PC-3 (cell line): ENCODE measurements around the gene KLHDC3. TPM values are rescaled to one million over a fixed set of nuclear protein-coding genes. Genes with fewer than 3 reads are reported as not detected.

Source experiments
- ATAC-seq: fragments of 200-7000 bp; cut with Tn5 transposase; 2 replicates; pipeline ENCODE4 v1.9.1; 2020; ENCODE audit warnings: mild to moderate bottlenecking, moderate library complexity
- BruUV-seq: library from RNA; stranded (reverse); fragments of 400-500 nt; replicated peaks from 2 replicates; lab custom pipeline; 2021; lab: Mats Ljungman, UMichigan
- CTCF ChIA-PET: fragments of 300-600 bp; sonication (Branson Sonifier 250); formaldehyde crosslinking; loops from one replicate; lab custom pipeline; 2022; ENCODE audit warnings: antibody characterized with exemption; lab: Charles Lee
- POLR2A ChIA-PET: fragments of 300-600 bp; sonication (Branson Sonifier 250); formaldehyde crosslinking; loops from one replicate; lab custom pipeline; 2022; ENCODE audit warnings: antibody characterized with exemption; ENCODE audit not compliant: unreplicated experiment; lab: Charles Lee
- DNase-seq: peaks from one replicate; pipeline ENCODE4 v3.0.0-alpha.2; 2015
- H2AFZ ChIP-seq: fragments of 300-600 bp; sonication (generic); 2 replicates; pipeline ENCODE4 v1.6.0; 2016; ENCODE audit warnings: antibody characterized with exemption, low read length
- H3F3A ChIP-seq: fragments of 300-600 bp; sonication (generic); one replicate; pipeline ENCODE4 v1.6.0; 2017; ENCODE audit warnings: antibody characterized with exemption, low read length, control low read depth, mild to moderate bottlenecking; ENCODE audit not compliant: unreplicated experiment
- H3K27ac ChIP-seq: fragments of 300-600 bp; sonication (generic); 2 replicates; pipeline ENCODE4 v1.5.1; 2016; ENCODE audit warnings: mild to moderate bottlenecking, low read length
- H3K27me3 ChIP-seq: fragments of 300-600 bp; sonication (generic); 2 replicates; pipeline ENCODE4 v1.6.1; 2016; ENCODE audit warnings: low read length, mixed read lengths
- H3K36me3 ChIP-seq: fragments of 300-600 bp; sonication (generic); 2 replicates; pipeline ENCODE4 v1.6.1; 2016; ENCODE audit warnings: low read depth, mixed run types, low read length, mixed read lengths
- H3K4me1 ChIP-seq: fragments of 300-600 bp; sonication (generic); 2 replicates; pipeline ENCODE4 v1.5.1; 2016; ENCODE audit warnings: low read length; ENCODE audit not compliant: insufficient read depth
- H3K4me2 ChIP-seq: fragments of 300-600 bp; sonication (generic); 2 replicates; pipeline ENCODE4 v1.6.0; 2016; ENCODE audit warnings: low read length
- H3K4me3 ChIP-seq: fragments of 300-600 bp; sonication (generic); 2 replicates; pipeline ENCODE4 v1.5.1; 2016; ENCODE audit warnings: mild to moderate bottlenecking, low read length, mixed read lengths
- H3K79me2 ChIP-seq: fragments of 300-600 bp; sonication (generic); 2 replicates; pipeline ENCODE4 v1.6.1; 2017; ENCODE audit warnings: low read length, mixed read lengths
- H3K9ac ChIP-seq: fragments of 300-600 bp; sonication (generic); 2 replicates; pipeline ENCODE4 v1.6.0; 2016; ENCODE audit warnings: mild to moderate bottlenecking, low read length
- H3K9me2 ChIP-seq: fragments of 300-600 bp; sonication (generic); replicated peaks from 2 replicates; pipeline ENCODE4 v1.6.1; 2016; ENCODE audit warnings: mixed run types, low read length, mixed read lengths
- H3K9me3 ChIP-seq: fragments of 300-600 bp; sonication (generic); 2 replicates; pipeline ENCODE4 v1.6.1; 2016; ENCODE audit warnings: low read length, mixed read lengths
- H4K20me1 ChIP-seq: fragments of 300-600 bp; sonication (generic); 2 replicates; pipeline ENCODE4 v1.6.1; 2016; ENCODE audit warnings: low read length, mixed read lengths
- CTCF ChIP-seq: fragments of 300-600 bp; sonication (generic); conservative IDR thresholded peaks from 2 replicates; pipeline ENCODE4 v1.5.1; 2017; ENCODE audit warnings: antibody characterized with exemption, low read depth, mild to moderate bottlenecking, low read length
- EZH2 ChIP-seq: fragments of 300-600 bp; sonication (generic); IDR thresholded peaks from one replicate; pipeline ENCODE4 v1.6.1; 2017; ENCODE audit warnings: antibody characterized with exemption, mild to moderate bottlenecking, low read length; ENCODE audit not compliant: unreplicated experiment
- EZH2phosphoT487 ChIP-seq: fragments of 300-600 bp; sonication (generic); IDR thresholded peaks from 2 replicates; pipeline ENCODE4 v1.6.1; 2018; ENCODE audit warnings: mild to moderate bottlenecking, antibody characterized with exemption, low read length, borderline replicate concordance
- intact Hi-C: fragments of 100-400 bp; cut with micrococcal nuclease; formaldehyde crosslinking; loops from 2 replicates; pipeline ENCODE4 v1.9.0; 2023
- total RNA-seq: library from RNA; depleted of rRNA; stranded (reverse); fragments of >200 nt; gene quantifications from 2 replicates; pipeline ENCODE4 v1.2.3, GENCODE V29; 2014

KLHDC3 gene
- total RNA-seq, 1 experiment from 2014 or later: 76.0 TPM

- intact Hi-C loops: no loop called here
- Histone ChIP-seq H3K27ac (no peak overlapping the region), H3K9me2 (no peaks in the 10 kb centered on the region), H4K20me1 (no peaks in the 10 kb centered on the region), H3K4me1 (no peaks in the 10 kb centered on the region), H3K27me3 (no peaks in the 10 kb centered on the region), H3K4me3 (no peak overlapping the region), H3K9ac (no peak overlapping the region), H2AFZ (no peak overlapping the region), H3K4me2 (no peak overlapping the region), H3K9me3 (no peaks in the 10 kb centered on the region), H3F3A (no peaks in the 10 kb centered on the region), H3K36me3 (peaks cover 3% of the 10 kb centered on the region), H3K79me2 (no peaks in the 10 kb centered on the region)
- ChIA-PET POLR2A (no interaction called here), CTCF (no interaction called here)
- BruUV-seq: no TSS peak
- TF ChIP-seq EZH2 (no peak), EZH2phosphoT487 (no peak), CTCF (no peak)
- DNase-seq (no peak), ATAC-seq (no peak)
Observed at GRCh38 chr6:43045371-43045930, 31.4 kb downstream of the KLHDC3 start.

GRCh38 chr6:43047998-43048397, 33.9 kb downstream of the KLHDC3 start:
- BruUV-seq: no TSS peak
- no peak for ATAC-seq
- Histone ChIP-seq H3K9me2 (no peaks in the 10 kb centered on the region), H3K27ac (no peak overlapping the region), H3K27me3 (no peaks in the 10 kb centered on the region), H2AFZ (no peak overlapping the region), H3K4me1 (peaks cover 10% of the 10 kb centered on the region), H3K79me2 (peaks cover 17% of the 10 kb centered on the region; the same call in 1 of the 2 replicates), H3F3A (no peaks in the 10 kb centered on the region), H4K20me1 (no peaks in the 10 kb centered on the region), H3K36me3 (no peaks in the 10 kb centered on the region; the same call in 1 of the 2 replicates), H3K9me3 (no peaks in the 10 kb centered on the region), H3K4me3 (no peak overlapping the region), H3K4me2 (no peak overlapping the region), H3K9ac (no peak overlapping the region)
- ChIA-PET POLR2A (no interaction called here), CTCF (no interaction called here)
- TF ChIP-seq EZH2phosphoT487 (no peak), CTCF (no peak), EZH2 (no peak)
- DNase-seq: no peak
- intact Hi-C loops: no loop called here

- H4K20me1 ChIP-seq: no peaks in the 10 kb centered on the region
- no peaks in the 10 kb centered on the region for H3F3A ChIP-seq
- intact Hi-C loops: no loop called here
- H2AFZ ChIP-seq: no peak overlapping the region
- no peak overlapping the region for H3K27ac ChIP-seq
- DNase-seq: no peak
- no peaks in the 10 kb centered on the region for H3K27me3 ChIP-seq
- H3K4me2 ChIP-seq: peak overlapping the region; percentile 95; the same call in 1 of the 2 replicates
- ATAC-seq: no peak
- peaks cover 18% of the 10 kb centered on the region for H3K4me1 ChIP-seq
- no TSS peak for BruUV-seq
- ChIA-PET POLR2A (interaction anchor here (0.6 kb wide), 1 partner anchor 108 kb away, joined by 6 read pairs; no protein-coding TSS in a partner anchor), CTCF (no interaction called here)
- H3K9me2 ChIP-seq: no peaks in the 10 kb centered on the region
- no peak for TF ChIP-seq EZH2phosphoT487
- no peak for TF ChIP-seq CTCF
- peaks cover 20% of the 10 kb centered on the region for H3K79me2 ChIP-seq
- no peaks in the 10 kb centered on the region for H3K9me3 ChIP-seq
- H3K36me3 ChIP-seq: peaks cover 6% of the 10 kb centered on the region; the same call in 1 of the 2 replicates
- H3K4me3 ChIP-seq: no peak overlapping the region
- H3K9ac ChIP-seq: no peak overlapping the region
Observed at GRCh38 chr6:43050981-43051380, 36.9 kb downstream of the KLHDC3 start.
